ENCODE measurements around the gene TSR1.
A peak's percentile ranks its signal among the peaks of the same experiment; 100 is the strongest.

The TSR1 gene

DNA sequence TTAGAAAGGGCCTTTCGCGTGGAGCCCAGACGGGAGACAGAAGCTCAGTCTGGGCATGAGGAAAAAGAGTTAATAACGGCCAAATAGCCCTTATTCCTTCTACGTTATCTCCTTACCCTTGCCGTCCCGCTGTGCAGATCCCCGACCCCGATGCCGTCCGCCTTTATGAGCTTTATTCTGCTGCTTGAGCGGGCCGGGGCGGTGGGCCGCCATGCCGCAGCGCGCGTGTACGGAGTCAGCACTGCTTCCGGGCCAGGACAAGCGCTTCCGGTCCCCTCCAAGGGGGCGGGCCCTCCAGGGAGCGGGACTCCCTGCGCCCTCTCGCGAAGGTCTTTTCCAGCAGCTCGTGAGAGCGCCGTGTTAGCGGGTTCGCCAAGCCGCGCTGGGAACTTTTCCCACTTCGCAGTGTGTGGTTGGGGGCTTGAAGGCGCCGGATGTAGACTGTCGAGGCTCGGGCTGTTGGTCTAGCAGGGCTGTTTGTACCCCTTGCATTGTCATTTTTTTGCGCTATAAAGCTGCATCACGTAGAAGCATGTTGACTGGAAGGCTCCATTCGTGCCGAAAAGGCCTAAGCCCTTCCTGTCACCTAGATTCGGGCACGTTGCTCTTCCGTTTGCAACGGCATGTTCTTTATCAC lies at the start of gene TSR1:
TSR1 (minus strand) TSS at position 243 of the 637 bp plus-strand sequence; CDS start at position 213, 30 bp downstream.
- H3K4me3 ChIP-seq (ENCODE audit: control insufficient read depth, low read depth, low read length) = peak within 1 kb of the TSS; percentile 97
- DNase-seq (ENCODE audit: low read depth) = peak; percentile 85
- TF ChIP-seq CTCF (conservative IDR thresholded peaks at IDR 0.05; ENCODE audit: control insufficient read depth, insufficient read depth, low read depth, low read length) = peak; percentile 9

GRCh38 chr17:2385240-2386210 lies 49.3 kb upstream of the TSR1 start:
- H3K4me3 ChIP-seq (ENCODE audit: control insufficient read depth, low read depth, low read length) = no peak overlapping the region
- no peak for TF ChIP-seq CTCF (conservative IDR thresholded peaks at IDR 0.05; ENCODE audit: control insufficient read depth, insufficient read depth, low read depth, low read length)
- DNase-seq (ENCODE audit: low read depth) = no peak

GRCh38 chr17:2384439-2385127 lies 48.3 kb upstream of the TSR1 start:
- H3K4me3 ChIP-seq (ENCODE audit: control insufficient read depth, low read depth, low read length) = no peak overlapping the region
- DNase-seq (ENCODE audit: low read depth) = no peak
- TF ChIP-seq CTCF (conservative IDR thresholded peaks at IDR 0.05; ENCODE audit: control insufficient read depth, insufficient read depth, low read depth, low read length) = no peak

DNA sequence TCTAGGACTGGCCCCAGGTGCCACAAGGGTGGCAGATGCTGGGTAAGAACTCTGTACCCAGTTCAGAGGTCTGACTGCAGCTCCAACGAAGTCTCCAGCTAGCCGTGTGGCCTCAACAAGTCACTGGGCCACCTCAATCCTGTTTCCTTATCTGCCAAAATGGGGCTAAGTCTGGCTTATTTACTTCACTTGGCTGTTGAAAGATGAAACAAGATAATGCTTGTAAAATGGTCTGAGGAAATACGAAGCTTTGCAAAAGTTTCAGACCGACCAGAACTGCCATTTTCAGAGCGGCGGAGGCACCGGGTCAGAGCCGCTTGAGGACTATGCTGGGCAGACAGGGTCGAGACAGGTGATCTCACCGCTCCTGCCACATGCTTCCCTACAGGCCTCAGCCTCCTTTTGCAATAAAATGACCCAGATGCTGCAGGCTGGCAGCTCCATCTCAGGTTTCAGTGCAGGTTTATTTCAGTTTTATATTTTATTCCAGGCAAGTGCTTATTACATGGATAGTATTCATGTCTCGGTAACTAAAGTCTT lies 47.4 kb upstream of the TSR1 start:
- DNase-seq (ENCODE audit: low read depth) = no peak
- no peak for TF ChIP-seq CTCF (conservative IDR thresholded peaks at IDR 0.05; ENCODE audit: control insufficient read depth, insufficient read depth, low read depth, low read length)
- no peak overlapping the region for H3K4me3 ChIP-seq (ENCODE audit: control insufficient read depth, low read depth, low read length)

GRCh38 chr17:2380950-2381649 lies 44.8 kb upstream of the TSR1 start:
- no peak for DNase-seq (ENCODE audit: low read depth)
- H3K4me3 ChIP-seq (ENCODE audit: control insufficient read depth, low read depth, low read length) = no peak overlapping the region
- TF ChIP-seq CTCF (conservative IDR thresholded peaks at IDR 0.05; ENCODE audit: control insufficient read depth, insufficient read depth, low read depth, low read length) = no peak

All from fibroblast of mammary gland (primary cell).